K562 (cell line): ENCODE results near the gene MYO5C. TPM values are rescaled to one million over a fixed set of nuclear protein-coding genes. Genes with fewer than 3 reads are reported as not detected.

Experiments used
- ATAC-seq: fragments of 200-7000 bp; cut with Tn5 transposase; 3 replicates; pipeline ENCODE4 v1.9.1; 2020; ENCODE audit warnings: moderate library complexity
- BruUV-seq: library from RNA; stranded (reverse); fragments of 400-500 nt; replicated peaks from 2 replicates; lab custom pipeline; 2021; lab: Mats Ljungman, UMichigan
- CTCF ChIA-PET: fragments of 300-600 bp; formaldehyde crosslinking; extraction: SDS; loops from one replicate; lab custom pipeline; 2021; ENCODE audit warnings: low intra/inter-chr PET ratio; lab: Yijun Ruan, JAX
- POLR2A ChIA-PET: fragments of 300-600, 350-650 bp; sonication (Branson Sonifier 250); formaldehyde crosslinking; extraction: SDS; loops from one replicate; lab custom pipeline; 2021; ENCODE audit warnings: antibody characterized with exemption, inconsistent platforms; lab: Yijun Ruan, JAX
- DNase-seq, 4 experiments: peaks; one replicate each; pipeline versions ENCODE4 v3.0.0 to v3.0.0-alpha.2; 2011 to 2018; ENCODE audit warnings: low spot score in 3 of 4, mixed read lengths in 3 of 4; ENCODE audit errors: extremely low read depth in 1 of 4
- FAIRE-seq: peaks from 2 replicates; lab custom pipeline; 2011; peaks lifted over from hg19 to GRCh38; lab: Jason Lieb, UNC
- H2AFZ ChIP-seq: 2 replicates; pipeline ENCODE4 v1.6.0; 2011; ENCODE audit warnings: low read depth, low read length, control low read depth, inconsistent platforms
- H3K27ac ChIP-seq: fragments of 200-600 bp; 3 replicates; pipeline ENCODE4 v1.8.0; 2011; ENCODE audit warnings: low read depth, mild to moderate bottlenecking, control low read depth, inconsistent platforms, low read length, moderate library complexity, mixed read lengths; ENCODE audit errors: extremely low read depth
- H3K27me3 ChIP-seq, 2 experiments: fragments of 300-600 bp in 1 of 2; 2 replicates in 1 of 2; 3 replicates in 1 of 2; pipeline versions ENCODE4 v1.6.0 to v1.8.0; 2011; ENCODE audit warnings: inconsistent platforms in 2 of 2, low read length in 2 of 2, mild to moderate bottlenecking in 1 of 2, mixed read lengths in 1 of 2, moderate library complexity in 1 of 2; ENCODE audit not compliant: control insufficient read depth in 2 of 2, insufficient read depth in 2 of 2
- H3K36me3 ChIP-seq: fragments of 300-600 bp; 3 replicates; pipeline ENCODE4 v1.8.0; 2011; ENCODE audit warnings: mild to moderate bottlenecking, low read length, inconsistent platforms; ENCODE audit not compliant: control insufficient read depth, insufficient read depth
- H3K4me1 ChIP-seq, 2 experiments: fragments of 200-600 bp in 1 of 2; replicated peaks in 1 of 2; 2 replicates in 1 of 2; 3 replicates in 1 of 2; pipeline versions ENCODE4 v1.5.1 to v1.8.0; 2011; ENCODE audit warnings: inconsistent platforms in 2 of 2, low read length in 2 of 2, mild to moderate bottlenecking in 1 of 2, mixed read lengths in 1 of 2, moderate library complexity in 1 of 2; ENCODE audit not compliant: control insufficient read depth in 2 of 2, insufficient read depth in 2 of 2
- H3K4me2 ChIP-seq: 2 replicates; pipeline ENCODE4 v1.6.1; 2011; ENCODE audit warnings: low read length, control low read depth, inconsistent platforms, mixed read lengths; ENCODE audit not compliant: insufficient read depth
- H3K4me3 ChIP-seq: fragments of 200-600 bp; sonication (generic), shearing (Covaris generic); 2 replicates; pipeline ENCODE4 v1.5.1; 2016; ENCODE audit warnings: control low read depth, inconsistent platforms
- H3K79me2 ChIP-seq: fragments of 200-600 bp; 3 replicates; pipeline ENCODE4 v1.8.0; 2011; ENCODE audit warnings: low read length, inconsistent platforms; ENCODE audit not compliant: control insufficient read depth, insufficient read depth
- H3K9ac ChIP-seq, 2 experiments: 2 replicates each; pipeline versions ENCODE4 v1.6.0 to v1.6.1; 2011; ENCODE audit warnings: low read depth in 2 of 2, low read length in 2 of 2, control low read depth in 1 of 2, inconsistent platforms in 1 of 2, mild to moderate bottlenecking in 1 of 2, mixed read lengths in 1 of 2; ENCODE audit not compliant: insufficient read depth in 1 of 2
- H3K9me1 ChIP-seq: one replicate; pipeline ENCODE4 v1.6.0; 2011; ENCODE audit warnings: inconsistent platforms, mild to moderate bottlenecking, low read length, moderate library complexity; ENCODE audit not compliant: control insufficient read depth, insufficient read depth
- H3K9me3 ChIP-seq: replicated peaks from 2 replicates; pipeline ENCODE4 v1.5.1; 2011; ENCODE audit warnings: low read depth, low read length, inconsistent platforms; ENCODE audit not compliant: control insufficient read depth, insufficient read depth
- H4K20me1 ChIP-seq: replicated peaks from 2 replicates; pipeline ENCODE4 v1.6.1; 2011; ENCODE audit warnings: low read length, inconsistent platforms, mixed read lengths; ENCODE audit not compliant: control insufficient read depth, insufficient read depth
- BACH1 ChIP-seq: fragments of 200-800 bp; sonication (Bioruptor generic); IDR thresholded peaks from 2 replicates; pipeline ENCODE4 v1.6.1; 2016; ENCODE audit warnings: missing genetic modification characterization, missing compliant biosample characterization
- ELF4 ChIP-seq: fragments of 450-650 bp; formaldehyde crosslinking; IDR thresholded peaks from 2 replicates; pipeline ENCODE4 v1.4.0; 2022; ENCODE audit warnings: missing genetic modification characterization
- HLTF ChIP-seq: fragments of 450-650 bp; IDR thresholded peaks from 2 replicates; pipeline ENCODE4 v1.6.1; 2016
- HOXB6 ChIP-seq: fragments of 250-450 bp; sonication (Bioruptor Pico); IDR thresholded peaks from 2 replicates; pipeline ENCODE4 v1.5.1; 2022; ENCODE audit warnings: mild to moderate bottlenecking, borderline replicate concordance
- IRF9 ChIP-seq: fragments of 450-650 bp; IDR thresholded peaks from 2 replicates; pipeline ENCODE4 v1.6.1; 2016; ENCODE audit warnings: missing biosample characterization, missing genetic modification characterization
- RB1 ChIP-seq: fragments of 450-650 bp; IDR thresholded peaks from 2 replicates; pipeline ENCODE4 v1.6.1; 2017; ENCODE audit warnings: low read depth, mild to moderate bottlenecking
- RBM25 ChIP-seq: fragments of 200-400 bp; formaldehyde crosslinking; IDR thresholded peaks from 2 replicates; pipeline ENCODE4 v1.6.1; 2018; ENCODE audit warnings: low read length, low read depth, moderate library complexity; ENCODE audit not compliant: severe bottlenecking
- SREBF2 ChIP-seq: sonication (generic); formaldehyde crosslinking; IDR thresholded peaks from 2 replicates; pipeline ENCODE4 v1.4.0; 2020; ENCODE audit warnings: mild to moderate bottlenecking, missing genetic modification reagents
- ZNF41 ChIP-seq: fragments of 250-450 bp; sonication (Bioruptor Pico); conservative IDR thresholded peaks from 2 replicates; pipeline ENCODE4 v1.4.0; 2020; ENCODE audit warnings: mild to moderate bottlenecking
- ZNF785 ChIP-seq: fragments of 250-450 bp; sonication (Bioruptor Pico); IDR thresholded peaks from 2 replicates; pipeline ENCODE4 v1.4.0; 2020; ENCODE audit warnings: mild to moderate bottlenecking
- WGBS: fragments of 100-300 bp; shearing (Covaris generic); methylation state at CpG from one replicate; pipeline ENCODE4 v1.1.6; 2016; ENCODE audit warnings: low coverage, mixed read lengths; ENCODE audit not compliant: insufficient coverage; ENCODE audit errors: missing lambda C conversion rate; 5-methylcytosine and 5-hydroxymethylcytosine counted together
- in situ Hi-C: fragments of 300-500 bp; cut with MboI; formaldehyde crosslinking; loops from 4 replicates; pipeline ENCODE4 v1.15.0; 2018; ENCODE audit warnings: inconsistent platforms, mixed read lengths
- intact Hi-C: fragments of 100-400 bp; cut with micrococcal nuclease; formaldehyde crosslinking; loops from 2 replicates; pipeline ENCODE4 v1.14.2; 2022
- polyA plus RNA-seq, 8 experiments: library from polyadenylated mRNA; depleted of rRNA in 4 of 8; stranded (reverse) in 5 of 8; unstranded in 3 of 8; fragments of >200 nt; fragmentation: Nextera tagmentation in 2 of 8; fragmentation: Illumina TruSeq in 1 of 8; extraction: Ambion mirVana in 2 of 8; extraction: Trizol in 1 of 8; gene quantifications; 2 replicates each; pipeline versions ENCODE4 v1.2.1 to v1.2.3, GENCODE V29; 2011 to 2014; ENCODE audit warnings: inconsistent platforms in 1 of 8, missing spikeins in 1 of 8
- total RNA-seq, 7 experiments: library from RNA; depleted of rRNA in 6 of 7; stranded (reverse); fragments of >200 nt in 6 of 7; fragmentation: Illumina TruSeq in 2 of 7; extraction: Trizol in 2 of 7; gene quantifications; 2 replicates each; pipeline versions ENCODE4 v1.2.1 to v1.2.3, GENCODE V29; 2011 to 2021; ENCODE audit warnings: low replicate concordance in 1 of 7
- TF ChIP-seq, protein P1 (sequence below): fragments of 250-450 bp; sonication (Bioruptor Pico); IDR thresholded peaks from 2 replicates; pipeline ENCODE4 v1.5.0; 2021; ENCODE audit warnings: mild to moderate bottlenecking, moderate library complexity

The MYO5C gene
- total and polyA plus RNA-seq, 9 of the 15 experiments (the other 6 are each of a cell fraction or from before 2014, with no cell fraction given): 0.01 to 0.24 TPM; not detected in 7

DNA sequence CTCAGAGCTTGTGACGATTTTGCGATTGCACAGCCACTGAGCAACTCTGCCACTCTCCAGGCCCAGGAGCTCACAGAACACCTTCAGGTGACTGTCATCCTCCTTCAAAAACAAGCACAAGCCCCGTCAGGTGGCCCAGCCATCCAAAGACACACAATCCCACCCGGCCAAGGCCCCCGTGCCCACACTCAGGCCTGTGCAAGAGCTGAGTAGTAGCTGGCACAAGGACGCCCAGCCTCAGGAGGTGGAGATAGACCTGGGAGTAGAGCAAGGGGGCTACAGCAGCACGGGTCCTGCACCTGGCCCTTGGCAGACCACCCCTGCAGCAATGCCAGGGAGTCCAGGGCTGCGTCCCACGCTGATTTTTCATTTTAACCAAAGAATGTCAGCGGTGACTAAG is 34.6 kb downstream of the MYO5C start (continued):
- TF ChIP-seq, protein P1, sequence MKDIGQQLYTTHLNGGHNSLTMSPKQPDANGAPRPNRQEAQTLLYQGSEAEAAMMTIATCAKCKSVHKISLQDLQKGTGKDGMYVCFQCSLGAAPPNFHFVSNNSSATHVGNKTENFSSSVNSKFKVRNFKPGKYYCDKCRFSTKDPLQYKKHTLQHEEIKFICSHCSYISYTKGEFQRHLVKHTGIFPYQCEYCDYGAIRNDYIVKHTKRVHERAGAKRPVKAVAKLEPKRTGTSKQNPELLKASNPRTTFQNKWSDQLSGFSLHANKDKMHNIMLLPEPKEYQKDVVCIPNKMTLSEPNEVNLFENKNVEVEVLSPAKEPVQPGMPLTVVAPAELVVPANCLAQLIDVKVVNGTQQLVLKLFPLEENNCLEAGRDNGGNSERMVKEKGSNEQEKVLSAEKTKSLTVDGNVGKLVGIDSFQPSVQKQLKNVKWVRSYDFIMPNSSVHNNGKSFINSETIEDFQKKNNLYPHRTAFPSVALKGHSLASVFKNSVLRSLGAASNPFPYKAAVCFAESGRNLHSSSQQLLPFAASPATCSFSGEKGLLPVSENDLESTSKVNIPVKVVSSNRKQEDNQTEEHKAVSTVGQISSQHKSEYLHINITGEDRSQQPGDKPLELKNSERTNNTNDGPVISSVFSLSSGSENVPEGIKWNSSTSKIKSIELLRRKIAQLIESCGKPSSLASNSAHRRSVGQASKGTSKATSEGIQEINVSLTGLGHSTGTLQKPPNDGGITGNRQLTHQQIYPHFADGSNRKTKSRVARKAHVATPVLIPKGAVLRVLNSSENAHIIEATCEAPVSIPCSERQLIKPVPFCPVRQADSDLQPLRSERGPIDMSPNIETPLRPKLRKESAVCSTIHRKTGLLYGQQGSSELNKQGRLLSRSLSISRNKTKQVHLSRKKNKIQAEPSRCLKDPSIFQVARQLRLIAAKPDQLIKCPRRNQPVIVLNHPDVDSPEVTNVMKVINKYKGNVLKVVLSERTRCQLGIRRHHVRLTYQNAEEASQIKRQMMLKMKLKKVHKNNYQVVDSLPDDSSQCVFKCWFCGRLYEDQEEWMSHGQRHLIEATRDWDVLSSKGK: no peak
- TF ChIP-seq ZNF785 (CRISPR knock-in tag): no peak

DNA sequence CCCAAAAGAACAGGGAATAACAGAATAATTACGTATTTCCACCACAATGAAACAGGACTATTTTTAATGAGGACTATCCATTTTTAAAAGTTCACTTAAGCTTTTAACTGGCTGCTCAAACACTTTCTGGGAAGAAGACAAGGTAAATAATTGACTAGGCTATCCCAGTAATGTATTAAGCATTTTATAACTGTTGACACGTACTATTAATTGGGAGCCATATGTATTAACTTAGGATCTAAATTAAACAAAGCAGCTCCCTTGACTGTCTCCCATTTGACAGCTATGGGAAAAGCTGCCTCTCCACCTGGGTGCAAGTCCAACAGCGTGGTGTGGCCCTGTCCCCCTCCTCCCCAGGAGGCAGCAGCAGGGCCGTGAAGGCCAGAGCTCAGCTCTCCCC is 36.1 kb downstream of the MYO5C start:
- CTCF ChIA-PET: no interaction called here
- Histone ChIP-seq H3K9ac (no peak overlapping the region), H3K27me3 (peaks cover 20 to 52% of the 10 kb centered on the region in 2 experiments; a peak in 4 of 5 replicates)
- in situ Hi-C loops: loop anchor here (25.0 kb wide), 1 partner anchor 928 kb away; no protein-coding TSS in a partner anchor
- no peak for DNase-seq
- TF ChIP-seq ZNF41 (CRISPR knock-in tag) (no peak), RBM25 (no peak), SREBF2 (no peak), HOXB6 (CRISPR knock-in tag) (no peak), BACH1 (tag) (no peak), ELF4 (CRISPR knock-in tag) (no peak), HLTF (no peak), IRF9 (no peak), RB1 (no peak)
- TF ChIP-seq, all 486 proteins: peak for 0
- BruUV-seq: no TSS peak
- H2AFZ ChIP-seq: no peak overlapping the region
- no peaks in the 10 kb centered on the region; a peak in 1 of 5 replicates for H3K4me1 ChIP-seq
- peaks cover 5% of the 10 kb centered on the region; the same call in 1 of the 2 replicates for H4K20me1 ChIP-seq
- H3K9me1 ChIP-seq: no peaks in the 10 kb centered on the region
- H3K4me3 ChIP-seq: no peak overlapping the region
- no peak for FAIRE-seq
- H3K9me3 ChIP-seq: no peaks in the 10 kb centered on the region
- H3K79me2 ChIP-seq: no peaks in the 10 kb centered on the region
- H3K4me2 ChIP-seq: no peak overlapping the region
- H3K36me3 ChIP-seq: no peaks in the 10 kb centered on the region
- intact Hi-C loops: loop anchor here (5.0 to 10.0 kb wide), 2 partner anchors 73 to 205 kb away; no protein-coding TSS in a partner anchor
- H3K27ac ChIP-seq: no peak overlapping the region
- POLR2A ChIA-PET: no interaction called here
- 2% methylated on average over 4 of the region's 4 CpGs for WGBS
- ATAC-seq: no peak
